DMS 273 (cell line): ENCODE results near the gene ZMYND15.

ENCODE experiments used
- DNase-seq: peaks from one replicate; lab custom pipeline; 2025; ENCODE audit not compliant: unreplicated experiment; lab: John Stamatoyannopoulos, UW

The ZMYND15 gene

DNA sequence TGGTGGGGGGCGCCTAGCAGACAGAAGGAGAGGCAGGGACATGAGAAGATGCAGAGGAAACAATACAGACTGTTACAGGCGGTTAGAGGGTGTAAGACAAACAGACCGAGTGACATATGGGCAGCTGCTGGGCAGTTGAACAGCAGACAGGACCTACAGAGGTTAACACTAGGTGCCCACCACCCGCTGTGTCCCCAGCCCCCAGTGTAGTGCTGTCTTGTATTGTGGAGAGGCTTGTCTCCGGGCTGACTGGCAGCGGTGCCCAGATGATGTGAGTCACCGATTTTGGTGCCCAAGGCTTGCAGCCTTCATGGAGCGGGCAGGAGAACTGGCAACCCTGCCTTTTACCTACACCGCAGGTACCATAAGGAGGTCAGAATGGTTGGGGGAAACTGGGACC is 2.5 kb downstream of the ZMYND15 start:
- DNase-seq, result no peak

DNA sequence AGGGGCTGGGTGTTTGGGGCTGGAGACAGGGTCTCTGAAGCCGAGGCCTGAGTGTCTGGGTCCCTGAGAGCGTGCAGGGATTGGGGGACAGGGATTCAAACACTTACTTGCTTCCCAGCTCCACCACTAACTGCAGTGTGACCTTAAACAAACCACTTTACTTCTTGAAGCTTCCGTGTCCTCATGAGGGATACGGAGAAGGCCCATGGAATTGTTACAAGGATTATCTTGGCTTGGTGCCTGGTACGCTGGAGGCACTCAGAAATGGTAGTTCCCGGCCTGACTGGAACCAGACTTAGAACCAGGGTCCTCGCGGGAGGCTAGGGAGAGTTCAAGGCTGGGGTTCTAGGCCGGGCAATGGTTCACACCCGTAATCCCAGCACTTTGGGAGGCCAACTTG is 3.0 kb downstream of the ZMYND15 start:
- DNase-seq, result no peak

DNA sequence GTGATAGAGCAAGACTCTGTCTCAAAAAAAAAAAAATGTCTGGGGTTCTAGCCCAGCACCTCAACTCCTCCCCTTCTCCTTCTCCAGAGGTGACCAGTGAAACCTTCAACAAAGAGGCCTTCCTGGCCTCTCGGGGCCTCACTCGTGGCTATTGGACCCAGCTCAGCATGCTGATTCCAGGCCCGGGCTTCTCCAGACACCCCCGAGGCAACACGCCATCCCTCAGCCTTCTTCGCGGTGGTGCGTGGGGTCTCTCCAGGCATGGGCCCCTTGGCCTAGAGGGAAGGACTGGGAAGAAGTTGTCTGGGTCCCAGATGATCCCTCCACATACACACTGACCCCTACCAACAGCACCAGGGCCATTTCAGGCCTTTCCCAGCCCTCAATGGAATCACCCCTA is 3.6 kb downstream of the ZMYND15 start:
- no peak for DNase-seq

DNA sequence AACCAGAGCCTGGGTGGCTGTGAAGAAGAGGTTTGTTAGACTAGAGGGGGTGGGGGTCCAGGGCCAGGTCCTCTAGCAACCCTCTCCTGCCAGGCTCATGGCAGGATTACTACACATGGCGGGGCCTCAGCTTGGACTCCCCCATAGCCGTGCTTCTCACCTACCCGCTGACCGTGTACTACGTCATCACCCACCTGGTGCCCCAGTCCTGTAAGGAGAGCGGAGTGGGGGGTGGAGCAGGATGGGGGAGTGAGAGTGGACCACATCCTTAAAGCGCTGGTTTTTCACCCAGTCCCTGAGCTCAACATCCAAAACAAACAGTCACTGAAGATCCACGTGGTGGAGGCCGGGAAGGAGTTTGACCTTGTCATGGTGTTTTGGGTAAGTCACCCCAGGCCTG is 4.3 kb downstream of the ZMYND15 start:
- no peak for DNase-seq

GRCh38 chr17:4744999-4745969 is 5.7 kb downstream of the ZMYND15 start:
- DNase-seq, result no peak

- no peak for DNase-seq
Observed at GRCh38 chr17:4747847-4748246, 8.2 kb downstream of the ZMYND15 start.

GRCh38 chr17:4748686-4749085 is 9.1 kb downstream of the ZMYND15 start:
- no peak for DNase-seq

- DNase-seq, result no peak
Observed at GRCh38 chr17:4750606-4751005, 11.0 kb downstream of the ZMYND15 start.

DNA sequence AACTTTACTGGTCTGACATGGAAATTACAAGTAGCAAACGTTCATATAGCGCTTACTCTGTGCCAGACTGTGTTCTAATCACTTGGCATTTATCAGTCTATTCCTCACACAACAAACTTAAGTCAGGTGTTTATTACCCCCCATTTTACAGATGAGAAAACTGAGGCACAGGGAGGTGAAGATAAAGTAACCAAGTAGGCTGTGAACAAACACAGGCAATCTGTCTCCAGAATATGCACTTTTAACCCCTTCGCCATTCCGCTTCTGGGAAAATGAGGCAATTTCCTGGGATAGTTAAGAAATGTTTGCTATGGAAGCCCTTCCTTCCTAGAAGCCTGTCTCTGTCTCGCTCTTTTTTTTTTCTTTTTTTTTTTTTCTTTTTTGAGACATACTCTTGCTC is 12.3 kb downstream of the ZMYND15 start:
- no peak for DNase-seq

- DNase-seq, result no peak
Observed at GRCh38 chr17:4753392-4753791, 13.8 kb downstream of the ZMYND15 start.

GRCh38 chr17:4759776-4760236 is 20.2 kb downstream of the ZMYND15 start:
- no peak for DNase-seq

GRCh38 chr17:4764595-4764994 is 25.0 kb downstream of the ZMYND15 start:
- no peak for DNase-seq

GRCh38 chr17:4766201-4766600 is 26.6 kb downstream of the ZMYND15 start:
- no peak for DNase-seq

GRCh38 chr17:4766723-4767122 is 27.1 kb downstream of the ZMYND15 start:
- no peak for DNase-seq

GRCh38 chr17:4768298-4768697 is 28.7 kb downstream of the ZMYND15 start:
- DNase-seq, result no peak

DNA sequence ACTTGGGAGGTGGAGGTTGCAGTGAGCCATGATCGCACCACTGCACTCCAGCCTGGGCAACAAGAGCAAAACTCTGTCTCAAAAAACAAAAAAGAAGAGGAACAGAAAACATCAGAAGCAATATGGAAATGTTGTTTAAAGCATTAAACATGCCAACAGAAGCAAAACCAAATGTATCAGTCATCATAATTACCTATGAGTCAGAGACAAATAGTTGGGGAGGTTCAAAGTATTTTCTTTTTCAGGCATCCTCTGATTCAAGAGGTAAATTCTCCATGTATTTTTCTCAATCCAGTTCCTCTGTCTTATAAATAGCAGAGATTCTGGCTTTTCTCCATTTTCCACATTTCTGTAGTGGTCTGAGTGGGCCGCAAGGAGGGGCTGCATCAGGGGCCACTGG is 30.0 kb downstream of the ZMYND15 start:
- DNase-seq, result no peak

DNA sequence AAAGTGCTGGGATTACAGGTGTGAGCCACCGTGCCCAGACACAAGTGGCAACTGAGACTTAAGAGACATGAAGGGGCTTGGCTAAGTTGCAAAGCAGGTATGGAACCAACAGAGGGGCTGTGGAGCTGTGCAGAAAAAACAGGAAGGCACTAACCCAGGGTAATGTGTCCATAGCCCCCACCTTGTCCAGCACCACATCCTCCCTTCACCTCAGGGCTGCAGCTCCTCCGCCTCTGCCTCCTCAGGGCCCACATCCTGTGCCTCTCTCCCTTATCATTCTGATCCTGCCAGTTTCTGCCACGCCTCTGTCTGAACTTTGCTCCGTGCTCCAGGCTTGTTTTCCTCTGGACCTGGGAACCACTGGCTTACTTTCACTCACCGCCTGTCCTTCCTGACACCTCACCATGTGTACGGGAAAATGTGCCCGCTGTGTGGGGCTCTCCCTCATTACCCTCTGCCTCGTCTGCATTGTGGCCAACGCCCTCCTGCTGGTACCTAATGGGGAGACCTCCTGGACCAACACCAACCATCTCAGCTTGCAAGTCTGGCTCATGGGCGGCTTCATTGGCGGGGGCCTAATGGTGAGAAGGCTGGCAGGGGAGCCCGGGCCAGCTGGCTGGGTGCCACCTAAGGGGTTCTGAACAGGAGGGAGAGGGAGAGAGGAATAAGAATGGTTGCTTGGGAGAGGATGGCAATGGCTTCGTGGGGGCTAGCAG is 32.0 kb downstream of the ZMYND15 start, which contains the start of gene TM4SF5:
TSS of gene TM4SF5 (plus strand) at position 368 of the 716 bp plus-strand sequence. CDS start at position 405, 37 bp downstream.
- DNase-seq, result peak; percentile 86

DNA sequence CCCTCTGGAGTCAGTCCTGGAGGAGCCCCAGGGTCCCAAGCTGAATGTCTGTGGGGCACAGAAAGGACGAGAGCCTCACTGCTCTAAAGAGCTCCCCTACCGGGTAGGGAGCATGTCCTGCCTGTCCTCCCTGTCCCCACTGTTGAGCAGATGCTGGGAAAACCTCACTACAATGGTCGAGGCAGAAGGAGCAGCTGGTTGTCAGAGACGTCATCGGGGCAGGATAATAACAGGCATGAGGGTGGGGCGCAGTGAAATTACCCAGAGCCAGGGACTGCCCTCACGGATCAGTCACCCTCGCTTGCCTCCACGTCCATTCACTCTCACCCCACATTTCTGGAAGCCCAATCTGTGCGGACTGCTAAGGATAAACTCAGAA is 32.6 kb downstream of the ZMYND15 start:
- DNase-seq, result peak; percentile 80

- DNase-seq, result no peak
Observed at GRCh38 chr17:4777969-4778760, 38.5 kb downstream of the ZMYND15 start.

DNA sequence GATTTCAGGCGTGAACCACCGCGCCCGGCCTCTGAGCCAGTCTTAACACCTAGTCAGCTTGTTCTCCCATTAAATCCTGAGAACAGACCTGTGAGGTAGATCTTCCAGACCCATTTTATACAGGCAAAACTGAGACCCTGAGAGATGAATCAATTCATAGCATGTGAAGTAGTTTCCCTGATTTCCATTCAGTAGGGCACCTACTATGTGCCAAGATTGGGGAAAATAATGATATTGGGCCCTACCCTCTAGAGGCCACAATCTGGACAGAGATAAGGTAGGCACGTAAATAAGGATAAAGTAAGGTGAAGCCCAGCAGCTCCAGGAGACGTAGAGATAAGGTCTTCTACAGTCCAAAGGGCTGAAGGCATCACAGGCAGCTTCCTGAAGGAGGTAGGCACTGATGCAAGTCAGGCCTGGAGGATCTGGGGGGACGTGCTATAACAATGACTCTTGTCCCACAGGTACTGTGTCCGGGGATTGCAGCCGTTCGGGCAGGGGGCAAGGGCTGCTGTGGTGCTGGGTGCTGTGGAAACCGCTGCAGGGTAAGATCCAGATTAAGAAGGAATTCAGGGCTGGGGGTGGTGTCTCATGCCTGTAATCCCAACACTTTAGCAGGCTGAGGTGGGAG is 40.8 kb downstream of the ZMYND15 start:
- DNase-seq, result no peak

- DNase-seq, result no peak
Observed at GRCh38 chr17:4782652-4783051, 43.0 kb downstream of the ZMYND15 start.
